HG02884 (cell line): ENCODE measurements around the gene DKK1.

Source experiments
- ATAC-seq: cut with Tn5 transposase; IDR thresholded peaks from one replicate; pipeline ENCODE4 v1.9.1; 2021; ENCODE audit warnings: mild to moderate bottlenecking, moderate library complexity; ENCODE audit not compliant: unreplicated experiment

The DKK1 gene

DNA sequence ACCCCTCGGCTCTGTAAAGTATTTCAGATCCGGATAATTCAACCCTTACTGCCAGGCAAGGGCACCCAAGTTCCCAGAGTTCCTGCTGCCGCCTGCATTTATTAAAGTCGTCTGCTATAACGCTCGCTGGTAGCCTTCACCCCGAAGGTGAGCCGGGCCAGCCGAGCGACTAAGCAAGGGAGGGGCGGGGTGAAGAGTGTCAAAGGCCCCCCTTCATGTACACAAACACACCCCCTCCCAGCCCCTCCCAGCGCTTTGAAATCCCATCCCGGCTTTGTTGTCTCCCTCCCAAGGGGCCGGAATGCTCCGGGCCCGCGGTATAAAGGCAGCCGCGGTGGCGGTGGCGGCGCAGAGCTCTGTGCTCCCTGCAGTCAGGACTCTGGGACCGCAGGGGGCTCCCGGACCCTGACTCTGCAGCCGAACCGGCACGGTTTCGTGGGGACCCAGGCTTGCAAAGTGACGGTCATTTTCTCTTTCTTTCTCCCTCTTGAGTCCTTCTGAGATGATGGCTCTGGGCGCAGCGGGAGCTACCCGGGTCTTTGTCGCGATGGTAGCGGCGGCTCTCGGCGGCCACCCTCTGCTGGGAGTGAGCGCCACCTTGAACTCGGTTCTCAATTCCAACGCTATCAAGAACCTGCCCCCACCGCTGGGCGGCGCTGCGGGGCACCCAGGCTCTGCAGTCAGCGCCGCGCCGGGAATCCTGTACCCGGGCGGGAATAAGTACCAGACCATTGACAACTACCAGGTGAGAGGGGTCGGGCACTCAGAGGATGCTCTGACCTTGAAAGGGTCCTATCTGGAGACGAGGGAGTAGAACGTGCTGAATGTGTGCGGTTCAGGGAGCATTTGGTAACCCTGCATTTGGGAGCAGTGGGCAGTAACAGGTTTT, at the start of gene DKK1:
Gene DKK1 (plus strand): TSS at position 349 of the 889 bp plus-strand sequence. CDS start 154 bp downstream, at position 503.
- ATAC-seq, result peak; percentile 54

DNA sequence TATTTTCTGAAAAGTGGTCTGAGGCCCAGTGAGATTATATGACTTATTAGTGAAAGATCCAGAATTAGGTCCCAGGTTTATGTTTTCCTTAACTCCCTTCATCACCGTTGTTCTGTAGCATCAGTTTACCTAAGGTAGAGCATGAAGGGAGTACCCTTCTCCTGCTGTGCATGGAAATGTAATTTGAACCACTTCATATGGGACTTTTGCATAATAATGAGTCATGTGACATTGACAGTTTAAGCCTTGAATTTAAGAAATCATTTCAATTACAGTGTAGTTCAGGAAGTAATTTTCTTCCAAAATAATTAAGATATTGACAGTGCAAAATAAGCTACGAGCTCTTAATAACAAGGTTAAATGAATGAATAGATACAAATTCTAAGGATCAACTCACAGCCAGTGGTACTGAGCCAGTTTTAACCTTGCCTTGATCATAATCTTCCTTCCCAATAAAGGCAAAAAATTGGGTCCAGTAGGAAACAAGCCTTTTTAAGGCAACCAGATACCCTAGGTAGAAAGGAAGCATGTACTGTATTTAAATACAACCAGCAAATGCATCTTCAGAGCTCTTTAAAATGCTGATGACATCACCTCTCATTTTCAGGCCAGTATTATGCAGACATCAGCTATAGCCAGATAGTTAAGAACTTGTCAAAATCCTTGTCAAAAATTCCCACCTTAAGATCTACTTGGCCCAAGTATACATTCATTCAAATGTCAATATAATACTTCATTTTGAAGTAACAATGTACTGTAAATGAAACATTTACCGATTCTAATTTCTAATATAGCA, 48.8 kb upstream of the DKK1 start:
- no peak for ATAC-seq

DNA sequence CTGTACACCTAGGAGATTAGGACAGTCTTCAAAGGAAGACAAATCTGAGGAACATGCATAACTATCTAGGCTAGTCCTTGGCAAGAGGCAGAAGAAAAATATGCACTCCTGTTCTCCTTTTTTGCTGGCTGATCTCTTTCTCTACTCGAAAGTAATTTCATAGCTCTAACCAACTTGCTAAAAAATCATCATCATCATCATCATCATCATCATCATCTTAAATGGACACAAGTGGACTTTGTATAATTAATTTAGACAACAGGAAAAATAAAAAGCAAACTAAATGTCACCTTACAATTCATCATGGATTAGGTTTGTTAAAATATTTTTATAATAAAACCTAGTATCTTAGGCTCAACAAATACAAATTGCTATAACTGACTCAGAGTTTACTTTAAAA, 47.2 kb upstream of the DKK1 start:
- no peak for ATAC-seq

GRCh38 chr10:52268790-52269189, 45.3 kb upstream of the DKK1 start:
- no peak for ATAC-seq

DNA sequence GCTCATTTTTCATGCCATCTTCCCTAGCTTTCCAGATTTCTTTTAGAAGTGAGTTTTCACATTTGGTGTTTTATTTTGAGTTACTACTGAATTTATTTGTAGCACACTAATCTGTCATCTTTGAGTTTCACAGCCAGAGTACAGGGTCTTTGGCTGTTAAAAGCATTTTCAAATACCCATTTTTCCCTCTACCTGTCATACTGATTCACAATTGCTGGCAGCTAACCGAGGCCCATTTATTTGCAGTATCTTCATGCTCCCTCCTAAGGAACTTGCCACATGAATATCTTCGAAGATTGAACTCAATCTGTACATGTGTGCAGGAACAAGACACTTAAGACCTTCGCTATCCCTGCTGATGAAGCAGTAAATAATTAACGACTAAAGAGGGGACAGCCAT, 44.8 kb upstream of the DKK1 start:
- no peak for ATAC-seq

DNA sequence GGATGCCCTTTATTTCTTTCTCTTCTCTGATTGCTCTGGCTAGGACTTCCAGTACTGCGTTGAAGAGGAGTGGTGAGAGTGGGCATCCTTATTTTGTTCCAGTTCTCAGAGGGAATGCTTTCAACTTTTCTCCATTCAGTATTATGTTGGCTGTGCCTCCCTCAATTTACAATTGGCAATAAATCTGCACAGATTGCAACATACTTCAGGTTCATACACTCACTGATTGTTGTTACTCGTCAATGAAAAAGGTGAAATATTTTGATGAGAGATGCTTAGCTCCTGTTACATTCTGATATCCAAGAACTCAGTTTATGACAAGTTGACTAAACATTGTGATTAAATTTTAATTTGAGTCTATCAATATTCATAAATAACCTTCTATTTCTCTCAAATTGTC, 37.9 kb upstream of the DKK1 start:
- no peak for ATAC-seq

- no peak for ATAC-seq
These were observed 37.1 kb upstream of the DKK1 start for GRCh38 chr10:52276986-52277385.

DNA sequence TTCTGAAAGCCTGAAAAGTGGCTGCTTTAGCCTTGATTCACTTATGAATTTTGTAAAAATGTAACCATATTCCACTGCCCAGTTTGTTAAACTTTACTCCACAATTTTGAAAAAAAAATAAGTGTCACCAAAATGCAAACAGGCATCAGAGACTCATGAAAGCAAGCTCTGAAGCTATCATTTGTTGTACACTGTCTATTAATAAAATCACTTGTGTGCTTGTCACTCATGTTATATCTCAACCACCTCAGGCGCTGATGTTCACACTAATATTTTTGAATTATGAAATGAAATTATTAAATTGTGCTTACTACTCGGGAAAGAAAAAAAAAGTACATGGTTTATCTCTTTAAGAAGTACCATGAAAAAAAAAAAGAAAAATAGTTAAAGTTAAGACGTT, 34.5 kb upstream of the DKK1 start:
- no peak for ATAC-seq

GRCh38 chr10:52280051-52280450, 34.0 kb upstream of the DKK1 start:
- no peak for ATAC-seq

DNA sequence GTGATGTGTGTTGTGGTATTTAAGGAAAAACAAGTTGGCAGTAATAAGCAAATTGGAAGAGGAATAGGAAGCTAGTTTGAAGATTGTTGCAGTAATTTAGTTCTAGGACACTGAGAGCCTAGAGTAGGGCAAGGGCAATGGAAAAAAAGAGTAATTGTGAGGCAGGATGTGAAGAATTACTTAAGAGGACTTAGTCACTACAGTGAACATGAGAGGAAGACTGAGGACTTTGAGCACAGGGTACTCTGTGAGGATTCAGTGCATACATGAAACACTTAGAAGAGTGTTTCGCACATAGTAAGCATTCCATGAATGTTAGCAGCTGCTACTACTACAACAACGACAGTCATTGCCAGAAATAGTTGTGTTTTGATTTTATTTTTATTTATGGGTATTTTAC, 30.9 kb upstream of the DKK1 start:
- ATAC-seq, result no peak

DNA sequence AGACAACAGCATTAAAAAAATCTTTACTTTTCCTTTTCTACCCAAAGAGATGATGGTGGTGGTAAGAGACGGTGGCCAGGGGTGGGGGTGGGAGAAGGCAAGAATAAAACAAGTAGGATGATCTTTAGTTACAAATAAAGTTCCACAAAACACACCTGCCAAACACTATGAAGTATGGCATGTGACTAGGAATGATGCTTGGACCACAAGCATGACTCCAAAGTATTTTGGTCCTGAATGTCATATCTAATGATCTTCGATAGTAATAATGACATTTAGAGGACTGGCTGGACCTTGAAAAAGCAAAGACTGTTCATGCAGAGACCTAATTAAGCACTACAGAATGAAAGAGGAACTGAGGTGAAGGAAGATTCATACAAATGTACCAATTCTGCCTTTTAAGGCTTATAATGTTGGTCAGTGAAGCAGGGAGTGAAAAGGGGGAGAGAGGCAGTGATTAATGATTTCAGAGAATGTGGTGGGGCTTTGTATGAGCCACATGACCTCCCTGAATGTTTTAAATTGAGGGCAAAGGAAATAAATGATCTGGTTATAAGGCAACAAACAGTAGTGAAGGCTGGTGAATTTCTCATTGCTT, 29.6 kb upstream of the DKK1 start:
- ATAC-seq, result no peak

DNA sequence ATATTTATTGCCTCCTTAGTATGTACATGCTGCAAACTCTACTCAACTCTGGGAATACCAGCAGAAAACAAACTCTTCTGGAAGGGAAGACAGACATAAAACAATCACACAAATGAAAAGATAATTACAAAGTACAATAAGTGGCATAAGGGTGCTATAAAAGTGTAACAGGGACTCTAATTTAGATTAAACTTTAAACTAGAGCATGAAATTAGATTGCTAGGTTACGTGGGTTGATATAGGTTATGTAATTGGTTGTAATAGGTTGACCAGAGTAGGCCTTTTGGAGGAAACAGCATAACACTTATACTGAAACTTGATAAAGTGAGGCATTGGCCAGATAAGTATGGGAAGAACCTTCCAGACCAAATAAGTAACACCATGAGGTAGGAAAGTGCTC, 26.2 kb upstream of the DKK1 start:
- no peak for ATAC-seq

- ATAC-seq, result no peak
These were observed 16.3 kb upstream of the DKK1 start for GRCh38 chr10:52297747-52298146.

DNA sequence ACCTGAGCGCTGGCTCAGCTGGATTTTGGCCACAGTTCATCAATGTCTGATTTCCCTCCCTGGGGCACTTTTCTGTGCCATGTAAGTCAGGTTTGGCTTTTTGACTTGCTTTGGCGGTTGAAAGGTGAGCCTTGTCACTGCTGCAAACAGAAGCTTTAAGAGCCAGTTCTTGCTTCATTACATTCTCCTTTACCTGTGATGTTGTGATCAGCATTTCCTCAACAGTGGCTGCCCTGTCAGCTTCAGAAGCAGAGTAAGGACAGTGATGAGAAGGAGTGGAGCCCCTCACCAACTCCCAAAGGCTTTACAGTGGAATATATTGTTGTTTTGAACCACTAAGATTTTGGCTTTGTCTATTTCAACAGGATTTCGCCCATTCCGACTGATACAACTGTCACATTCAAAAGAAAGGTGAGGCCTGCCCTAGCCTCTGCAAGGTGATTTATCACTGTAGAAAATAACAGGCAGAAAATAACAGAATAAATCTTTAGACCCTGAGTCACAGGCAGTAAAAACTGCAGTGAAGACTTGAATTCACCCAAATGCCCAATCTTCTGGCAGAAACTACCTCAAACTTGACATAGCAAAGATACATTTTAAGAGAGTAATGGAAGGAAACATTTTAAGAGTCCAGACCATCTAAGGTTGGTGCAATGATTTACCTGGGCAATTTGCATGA, 13.3 kb upstream of the DKK1 start:
- no peak for ATAC-seq

DNA sequence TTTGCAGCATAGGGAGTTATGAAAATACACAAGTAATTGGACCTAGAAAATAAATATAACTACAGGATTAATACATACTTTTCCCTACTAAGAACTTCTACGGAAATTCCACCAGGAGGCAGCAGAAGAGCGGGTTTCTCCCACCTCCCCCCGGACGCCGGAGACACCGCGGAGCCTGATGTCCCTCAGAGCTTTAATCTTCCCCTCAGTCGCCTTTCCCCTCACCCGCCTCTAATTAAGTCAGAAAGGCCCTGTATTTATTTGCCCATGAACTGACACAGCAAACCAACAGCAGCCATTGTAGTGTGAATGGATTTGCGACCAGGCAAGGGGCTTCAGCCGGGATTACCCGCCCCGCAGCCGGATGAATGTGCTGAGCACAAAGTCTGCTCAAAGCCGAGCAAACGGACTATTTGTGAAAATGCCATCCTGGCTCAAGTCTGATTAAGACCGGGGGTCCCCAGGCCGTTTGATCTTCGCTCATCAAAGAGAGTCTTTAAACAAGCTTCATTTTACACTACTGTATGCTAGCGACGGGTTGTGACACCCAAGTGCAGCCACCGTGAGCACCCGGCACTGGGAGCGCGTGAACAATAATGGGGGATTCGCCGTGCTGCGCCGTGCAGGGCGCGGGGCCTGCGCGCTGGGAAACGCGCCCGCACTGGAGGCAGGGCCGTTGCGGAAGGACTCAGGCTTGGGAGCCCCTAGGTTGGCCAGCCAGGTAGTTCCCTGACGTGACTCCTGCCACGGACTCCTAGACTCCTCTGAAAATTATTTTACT, 5.6 kb upstream of the DKK1 start:
- peak; percentile 83 for ATAC-seq

GRCh38 chr10:52312942-52313255, 1.2 kb upstream of the DKK1 start:
- no peak for ATAC-seq

- no peak for ATAC-seq
These were observed 687 bp upstream of the DKK1 start for GRCh38 chr10:52313256-52313932.

GRCh38 chr10:52314822-52315552, 906 bp downstream of the DKK1 start:
- no peak for ATAC-seq

GRCh38 chr10:52316001-52316400, 1.9 kb downstream of the DKK1 start:
- no peak for ATAC-seq
